HepG2 (cell line): Measurements from ENCODE around the gene ATG2B. TPM values are rescaled to one million over a fixed set of nuclear protein-coding genes. Genes with fewer than 3 reads are reported as not detected.

ENCODE experiments used
- ARNT2 ChIP-seq: sonication (generic); formaldehyde crosslinking; IDR thresholded peaks from 2 replicates; pipeline ENCODE4 v1.8.0; 2022; ENCODE audit warnings: mild to moderate bottlenecking, low read depth, missing genetic modification reagents, moderate library complexity
- ERF ChIP-seq: IDR thresholded peaks from 2 replicates; pipeline ENCODE4 v1.6.1; 2018; ENCODE audit warnings: missing biosample characterization, missing genetic modification reagents
- RAD51 ChIP-seq: fragments of 450-650 bp; IDR thresholded peaks from 2 replicates; pipeline ENCODE4 v1.6.1; 2016; ENCODE audit warnings: borderline replicate concordance
- ZNF563 ChIP-seq: sonication (generic); formaldehyde crosslinking; IDR thresholded peaks from 2 replicates; pipeline ENCODE4 v1.8.0; 2022; ENCODE audit warnings: mild to moderate bottlenecking, moderate library complexity, missing genetic modification reagents
- ZNF670 ChIP-seq: sonication (generic); formaldehyde crosslinking; IDR thresholded peaks from 2 replicates; pipeline ENCODE4 v1.8.0; 2022; ENCODE audit warnings: mild to moderate bottlenecking, missing genetic modification reagents, borderline replicate concordance
- polyA plus RNA-seq, 8 experiments: library from polyadenylated mRNA; depleted of rRNA in 3 of 8; stranded (reverse) in 7 of 8; unstranded in 1 of 8; fragments of >200 nt; fragmentation: Illumina TruSeq in 4 of 8; extraction: Trizol in 4 of 8; gene quantifications; 2 replicates each; pipeline versions ENCODE4 v1.2.1 to v1.2.3, GENCODE V29; 2011 to 2016; ENCODE audit warnings: low read depth in 4 of 8, missing spikeins in 1 of 8, mixed read lengths in 1 of 8; ENCODE audit not compliant: insufficient read depth in 1 of 8
- total RNA-seq, 5 experiments: library from RNA; depleted of rRNA; stranded (reverse); fragments of >200 nt; fragmentation: Illumina TruSeq; extraction: Trizol; gene quantifications; 2 replicates each; pipeline ENCODE4 v1.2.3, GENCODE V29; 2016; ENCODE audit warnings: low read depth in 1 of 5
- TF ChIP-seq, protein P1 (sequence below): sonication (generic); formaldehyde crosslinking; IDR thresholded peaks from one replicate; pipeline ENCODE4 v1.5.1; 2020; ENCODE audit warnings: mild to moderate bottlenecking, missing genetic modification reagents; ENCODE audit errors: not compliant biosample characterization
- TF ChIP-seq, protein P2 (sequence below): sonication (generic); formaldehyde crosslinking; IDR thresholded peaks from 2 replicates; pipeline ENCODE4 v1.4.0; 2020; ENCODE audit warnings: mild to moderate bottlenecking, missing genetic modification reagents
- TF ChIP-seq, protein P3 (sequence below): sonication (generic); formaldehyde crosslinking; IDR thresholded peaks from 2 replicates; pipeline ENCODE4 v1.4.0; 2020; ENCODE audit warnings: missing genetic modification reagents

ATG2B gene
- total and polyA plus RNA-seq, 2 of the 13 experiments (the other 11 are each of a cell fraction or from before 2014, with no cell fraction given) = 7.4 to 7.5 TPM

DNA sequence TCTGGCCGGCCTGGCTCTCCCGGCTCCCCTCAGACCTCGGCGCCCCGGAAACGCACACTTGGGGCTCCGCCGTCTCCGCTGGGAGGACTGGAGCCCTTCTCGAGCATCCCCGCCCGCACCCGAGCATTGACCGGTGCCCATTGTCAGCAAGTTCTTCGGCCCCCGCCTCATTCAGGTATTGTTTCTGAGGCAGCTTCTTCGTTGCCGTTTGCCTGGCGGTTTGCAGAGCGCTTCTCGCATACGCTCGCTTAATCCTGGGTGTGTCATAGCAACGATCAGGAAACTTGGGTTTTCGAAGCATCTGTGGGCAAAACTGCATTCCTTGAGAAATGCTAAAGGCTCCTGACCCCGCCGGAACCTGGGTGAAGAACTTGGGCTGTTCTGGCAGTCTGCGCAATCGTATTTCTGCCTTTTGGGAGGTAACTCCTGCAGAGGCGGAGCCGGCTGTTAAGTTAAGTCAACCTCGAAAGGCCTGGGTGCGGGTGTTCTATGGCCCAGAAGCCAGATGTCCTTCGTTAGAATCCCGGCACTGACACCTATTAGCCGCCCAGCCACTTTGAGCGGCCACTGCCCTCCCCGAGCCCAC is 703 bp upstream of the ATG2B start (continued):
- TF ChIP-seq, protein P1, sequence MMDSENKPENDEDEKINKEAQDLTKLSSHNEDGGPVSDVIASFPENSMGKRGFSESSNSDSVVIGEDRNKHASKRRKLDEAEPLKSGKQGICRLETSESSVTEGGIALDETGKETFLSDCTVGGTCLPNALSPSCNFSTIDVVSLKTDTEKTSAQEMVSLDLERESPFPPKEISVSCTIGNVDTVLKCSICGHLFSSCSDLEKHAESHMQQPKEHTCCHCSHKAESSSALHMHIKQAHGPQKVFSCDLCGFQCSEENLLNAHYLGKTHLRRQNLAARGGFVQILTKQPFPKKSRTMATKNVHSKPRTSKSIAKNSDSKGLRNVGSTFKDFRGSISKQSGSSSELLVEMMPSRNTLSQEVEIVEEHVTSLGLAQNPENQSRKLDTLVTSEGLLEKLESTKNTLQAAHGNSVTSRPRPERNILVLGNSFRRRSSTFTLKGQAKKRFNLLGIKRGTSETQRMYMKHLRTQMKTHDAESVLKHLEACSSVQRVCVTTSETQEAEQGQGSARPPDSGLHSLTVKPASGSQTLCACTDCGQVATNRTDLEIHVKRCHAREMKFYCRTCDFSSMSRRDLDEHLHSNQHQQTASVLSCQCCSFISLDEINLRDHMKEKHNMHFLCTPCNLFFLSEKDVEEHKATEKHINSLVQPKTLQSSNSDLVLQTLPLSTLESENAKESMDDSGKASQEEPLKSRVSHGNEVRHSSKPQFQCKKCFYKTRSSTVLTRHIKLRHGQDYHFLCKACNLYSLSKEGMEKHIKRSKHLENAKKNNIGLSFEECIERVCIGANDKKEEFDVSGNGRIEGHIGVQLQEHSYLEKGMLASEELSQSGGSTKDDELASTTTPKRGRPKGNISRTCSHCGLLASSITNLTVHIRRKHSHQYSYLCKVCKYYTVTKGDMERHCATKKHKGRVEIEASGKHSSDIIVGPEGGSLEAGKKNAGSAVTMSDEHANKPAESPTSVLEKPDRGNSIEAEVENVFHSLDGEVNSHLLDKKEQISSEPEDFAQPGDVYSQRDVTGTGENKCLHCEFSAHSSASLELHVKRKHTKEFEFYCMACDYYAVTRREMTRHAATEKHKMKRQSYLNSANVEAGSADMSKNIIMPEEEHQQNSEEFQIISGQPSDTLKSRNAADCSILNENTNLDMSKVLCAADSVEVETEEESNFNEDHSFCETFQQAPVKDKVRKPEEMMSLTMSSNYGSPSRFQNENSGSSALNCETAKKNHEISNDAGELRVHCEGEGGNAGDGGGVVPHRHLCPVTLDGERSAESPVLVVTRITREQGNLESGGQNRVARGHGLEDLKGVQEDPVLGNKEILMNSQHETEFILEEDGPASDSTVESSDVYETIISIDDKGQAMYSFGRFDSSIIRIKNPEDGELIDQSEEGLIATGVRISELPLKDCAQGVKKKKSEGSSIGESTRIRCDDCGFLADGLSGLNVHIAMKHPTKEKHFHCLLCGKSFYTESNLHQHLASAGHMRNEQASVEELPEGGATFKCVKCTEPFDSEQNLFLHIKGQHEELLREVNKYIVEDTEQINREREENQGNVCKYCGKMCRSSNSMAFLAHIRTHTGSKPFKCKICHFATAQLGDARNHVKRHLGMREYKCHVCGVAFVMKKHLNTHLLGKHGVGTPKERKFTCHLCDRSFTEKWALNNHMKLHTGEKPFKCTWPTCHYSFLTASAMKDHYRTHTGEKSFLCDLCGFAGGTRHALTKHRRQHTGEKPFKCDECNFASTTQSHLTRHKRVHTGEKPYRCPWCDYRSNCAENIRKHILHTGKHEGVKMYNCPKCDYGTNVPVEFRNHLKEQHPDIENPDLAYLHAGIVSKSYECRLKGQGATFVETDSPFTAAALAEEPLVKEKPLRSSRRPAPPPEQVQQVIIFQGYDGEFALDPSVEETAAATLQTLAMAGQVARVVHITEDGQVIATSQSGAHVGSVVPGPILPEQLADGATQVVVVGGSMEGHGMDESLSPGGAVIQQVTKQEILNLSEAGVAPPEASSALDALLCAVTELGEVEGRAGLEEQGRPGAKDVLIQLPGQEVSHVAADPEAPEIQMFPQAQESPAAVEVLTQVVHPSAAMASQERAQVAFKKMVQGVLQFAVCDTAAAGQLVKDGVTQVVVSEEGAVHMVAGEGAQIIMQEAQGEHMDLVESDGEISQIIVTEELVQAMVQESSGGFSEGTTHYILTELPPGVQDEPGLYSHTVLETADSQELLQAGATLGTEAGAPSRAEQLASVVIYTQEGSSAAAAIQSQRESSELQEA (CRISPR knock-in tag) = peak; percentile 8
- no peak for TF ChIP-seq ZNF563 (CRISPR knock-in tag)
- no peak for TF ChIP-seq ARNT2 (CRISPR knock-in tag)
- TF ChIP-seq, protein P2, sequence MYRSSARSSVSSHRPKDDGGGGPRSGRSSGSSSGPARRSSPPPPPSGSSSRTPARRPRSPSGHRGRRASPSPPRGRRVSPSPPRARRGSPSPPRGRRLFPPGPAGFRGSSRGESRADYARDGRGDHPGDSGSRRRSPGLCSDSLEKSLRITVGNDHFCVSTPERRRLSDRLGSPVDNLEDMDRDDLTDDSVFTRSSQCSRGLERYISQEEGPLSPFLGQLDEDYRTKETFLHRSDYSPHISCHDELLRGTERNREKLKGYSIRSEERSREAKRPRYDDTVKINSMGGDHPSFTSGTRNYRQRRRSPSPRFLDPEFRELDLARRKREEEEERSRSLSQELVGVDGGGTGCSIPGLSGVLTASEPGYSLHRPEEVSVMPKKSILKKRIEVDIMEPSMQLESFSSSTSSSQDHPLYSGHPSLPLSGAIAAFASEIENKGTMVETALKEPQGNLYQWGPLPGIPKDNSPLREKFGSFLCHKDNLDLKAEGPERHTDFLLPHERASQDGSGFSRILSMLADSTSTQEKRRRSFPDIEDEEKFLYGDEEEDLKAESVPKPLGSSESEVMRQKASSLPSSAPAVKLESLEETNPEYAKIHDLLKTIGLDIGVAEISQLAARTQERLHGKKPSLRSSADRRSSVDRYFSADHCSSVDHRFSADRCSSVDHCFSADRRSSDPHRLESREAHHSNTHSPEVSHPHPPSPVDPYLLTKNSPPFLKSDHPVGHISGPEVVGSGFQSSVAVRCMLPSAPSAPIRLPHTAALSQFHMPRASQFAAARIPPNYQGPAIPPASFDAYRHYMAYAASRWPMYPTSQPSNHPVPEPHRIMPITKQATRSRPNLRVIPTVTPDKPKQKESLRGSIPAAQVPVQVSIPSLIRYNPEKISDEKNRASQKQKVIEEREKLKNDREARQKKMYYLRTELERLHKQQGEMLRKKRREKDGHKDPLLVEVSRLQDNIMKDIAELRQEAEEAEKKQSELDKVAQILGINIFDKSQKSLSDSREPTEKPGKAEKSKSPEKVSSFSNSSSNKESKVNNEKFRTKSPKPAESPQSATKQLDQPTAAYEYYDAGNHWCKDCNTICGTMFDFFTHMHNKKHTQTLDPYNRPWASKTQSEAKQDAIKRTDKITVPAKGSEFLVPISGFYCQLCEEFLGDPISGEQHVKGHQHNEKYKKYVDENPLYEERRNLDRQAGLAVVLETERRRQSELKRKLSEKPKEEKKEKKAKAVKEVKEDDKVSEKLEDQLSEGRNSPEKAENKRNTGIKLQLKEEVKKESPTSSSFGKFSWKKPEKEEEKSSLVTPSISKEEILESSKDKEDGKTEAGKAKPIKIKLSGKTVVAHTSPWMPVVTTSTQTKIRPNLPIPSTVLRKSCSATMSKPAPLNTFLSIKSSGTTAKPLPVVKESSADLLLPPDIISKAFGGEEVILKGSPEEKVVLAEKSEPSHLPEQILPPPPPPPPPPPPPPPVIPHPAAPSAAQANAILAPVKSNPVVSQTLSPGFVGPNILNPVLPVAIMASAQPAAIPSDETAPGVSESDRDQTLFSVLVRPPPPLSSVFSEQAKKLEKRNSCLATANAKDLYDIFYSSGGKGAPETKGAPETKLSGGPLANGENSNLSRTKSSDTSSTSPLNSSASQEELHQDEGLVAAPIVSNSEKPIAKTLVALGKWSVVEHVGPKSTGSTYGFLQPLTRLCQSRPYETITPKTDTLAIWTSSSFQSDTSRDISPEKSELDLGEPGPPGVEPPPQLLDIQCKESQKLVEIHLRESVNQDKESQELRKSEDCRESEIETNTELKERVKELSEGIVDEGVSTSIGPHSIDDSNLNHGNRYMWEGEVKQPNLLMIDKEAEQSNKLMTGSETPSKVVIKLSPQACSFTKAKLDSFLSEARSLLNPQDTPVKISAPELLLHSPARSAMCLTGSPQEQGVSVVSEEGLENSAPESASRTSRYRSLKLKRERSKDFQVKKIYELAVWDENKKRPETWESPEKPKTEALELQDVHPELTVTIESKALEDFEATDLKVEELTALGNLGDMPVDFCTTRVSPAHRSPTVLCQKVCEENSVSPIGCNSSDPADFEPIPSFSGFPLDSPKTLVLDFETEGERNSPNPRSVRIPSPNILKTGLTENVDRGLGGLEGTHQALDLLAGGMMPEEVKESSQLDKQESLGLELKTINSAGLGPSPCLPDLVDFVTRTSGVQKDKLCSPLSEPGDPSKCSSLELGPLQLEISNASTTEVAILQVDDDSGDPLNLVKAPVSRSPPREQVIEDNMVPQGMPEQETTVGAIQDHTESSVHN = no peak
- TF ChIP-seq ZNF670 (CRISPR knock-in tag) = peak; percentile 24; the same call in 1 of the 2 replicates
- 0 out of 2 replicates have a peak, but pooled peaks have one; percentile 6 for TF ChIP-seq ERF (CRISPR knock-in tag)
- TF ChIP-seq, protein P3, sequence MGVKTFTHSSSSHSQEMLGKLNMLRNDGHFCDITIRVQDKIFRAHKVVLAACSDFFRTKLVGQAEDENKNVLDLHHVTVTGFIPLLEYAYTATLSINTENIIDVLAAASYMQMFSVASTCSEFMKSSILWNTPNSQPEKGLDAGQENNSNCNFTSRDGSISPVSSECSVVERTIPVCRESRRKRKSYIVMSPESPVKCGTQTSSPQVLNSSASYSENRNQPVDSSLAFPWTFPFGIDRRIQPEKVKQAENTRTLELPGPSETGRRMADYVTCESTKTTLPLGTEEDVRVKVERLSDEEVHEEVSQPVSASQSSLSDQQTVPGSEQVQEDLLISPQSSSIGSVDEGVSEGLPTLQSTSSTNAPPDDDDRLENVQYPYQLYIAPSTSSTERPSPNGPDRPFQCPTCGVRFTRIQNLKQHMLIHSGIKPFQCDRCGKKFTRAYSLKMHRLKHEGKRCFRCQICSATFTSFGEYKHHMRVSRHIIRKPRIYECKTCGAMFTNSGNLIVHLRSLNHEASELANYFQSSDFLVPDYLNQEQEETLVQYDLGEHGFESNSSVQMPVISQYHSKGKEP (CRISPR knock-in tag) = no peak
- TF ChIP-seq RAD51 = no peak
